Activated CD8-positive, alpha-beta memory T cell treated with anti-CD3 and anti-CD28 coated beads for 4 hours (primary cell): ENCODE measurements around the gene CEBPG.

ENCODE experiments used
- DNase-seq, 2 donors: peaks; one replicate each; pipeline ENCODE4 v3.0.0-alpha.2; 2020; ENCODE audit warnings: low read depth in 2 of 2

Gene CEBPG

DNA sequence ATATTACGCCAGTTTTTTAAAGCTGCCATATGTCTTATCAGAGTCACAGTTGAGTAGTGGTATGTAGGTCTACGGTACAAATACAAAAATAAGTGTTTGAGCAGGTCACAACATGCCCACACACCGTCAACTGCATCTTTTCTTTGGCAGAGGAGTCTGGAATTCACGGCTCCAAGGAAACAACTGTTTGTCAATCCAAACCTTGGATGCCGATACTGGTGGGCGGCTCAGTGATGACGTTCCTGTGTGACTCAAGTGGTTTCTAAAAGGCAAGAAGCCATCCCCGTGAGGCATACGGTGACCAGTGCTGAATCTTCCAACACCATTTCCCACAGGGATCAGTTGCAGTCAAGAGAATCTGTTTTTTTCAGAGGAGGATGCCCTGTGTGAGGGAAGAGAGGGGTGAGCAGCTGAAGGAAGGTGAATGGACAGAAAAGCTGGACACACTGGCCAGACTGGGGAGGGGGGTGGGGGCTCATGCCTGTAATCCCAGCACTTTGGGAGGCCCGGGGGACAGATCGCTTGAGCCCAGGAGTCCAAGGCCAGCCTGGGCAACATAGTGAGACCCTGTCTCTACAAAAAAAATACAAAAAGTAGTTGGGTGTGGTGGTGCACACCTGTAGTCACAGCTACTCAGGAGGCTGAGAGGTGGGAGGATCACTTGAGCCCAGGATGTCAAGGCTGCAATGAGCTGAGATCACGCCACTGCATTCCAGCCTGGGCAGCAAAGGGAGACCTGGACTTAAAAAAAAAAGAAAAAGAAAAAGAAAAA is 22.8 kb upstream of the CEBPG start:
- DNase-seq, result no peak

DNA sequence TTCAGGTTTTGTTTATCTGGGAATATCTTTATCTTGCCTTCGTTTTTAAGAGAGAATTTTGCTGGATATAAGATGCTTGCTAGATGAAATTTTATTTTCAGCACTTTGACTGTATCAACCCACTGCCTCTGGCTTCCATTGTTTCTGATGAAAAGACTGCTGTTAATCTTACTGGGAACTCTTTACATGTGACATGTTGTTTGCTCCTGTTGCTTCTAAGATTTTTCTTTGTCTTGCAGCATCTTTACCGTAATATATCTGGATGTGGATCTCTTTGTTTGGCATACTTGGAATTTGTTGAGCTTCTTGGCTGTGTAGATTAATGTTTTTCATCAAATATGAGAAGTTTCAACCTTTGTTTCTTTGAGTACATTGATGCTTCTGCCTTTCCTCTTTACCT is 18.0 kb upstream of the CEBPG start:
- DNase-seq, result no peak

DNA sequence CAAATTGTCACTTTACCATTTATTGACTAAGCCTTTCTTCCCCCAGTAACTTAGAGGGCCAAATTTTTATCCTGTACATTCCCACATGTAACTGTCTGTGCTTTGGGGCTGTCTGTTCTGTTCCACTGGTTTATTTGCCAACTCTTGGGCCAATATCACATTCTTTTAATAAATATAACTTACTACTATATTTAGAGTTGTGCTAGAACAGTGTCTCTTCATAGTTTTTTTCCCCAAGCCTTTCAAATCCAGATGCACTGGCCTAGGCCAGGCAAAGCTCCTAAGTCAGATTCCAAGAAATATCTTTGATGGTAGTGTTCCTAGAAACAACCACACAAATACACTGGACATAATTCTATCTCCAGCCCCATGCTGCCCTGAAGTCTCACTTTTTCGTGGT is 16.0 kb upstream of the CEBPG start:
- DNase-seq, result no peak

DNA sequence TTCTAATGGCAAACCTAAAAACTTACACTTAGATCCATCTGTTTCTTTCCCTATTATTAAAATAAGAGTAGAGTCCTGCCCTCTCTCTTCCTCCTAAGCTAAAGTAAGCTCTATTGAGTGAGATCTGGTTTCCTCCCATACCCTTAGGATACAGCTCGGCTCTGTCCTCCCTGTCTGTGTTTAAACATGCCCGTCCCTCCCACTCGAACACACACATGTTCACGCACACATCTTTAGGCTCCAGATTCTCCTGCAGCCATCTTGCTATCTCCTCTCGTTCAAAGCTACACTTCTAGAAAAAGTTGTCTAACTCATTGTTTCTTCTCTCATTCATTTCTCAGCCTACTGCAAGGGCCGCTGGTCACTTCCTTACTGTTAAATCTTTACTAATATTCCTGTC is 15.1 kb upstream of the CEBPG start:
- DNase-seq, result no peak

DNA sequence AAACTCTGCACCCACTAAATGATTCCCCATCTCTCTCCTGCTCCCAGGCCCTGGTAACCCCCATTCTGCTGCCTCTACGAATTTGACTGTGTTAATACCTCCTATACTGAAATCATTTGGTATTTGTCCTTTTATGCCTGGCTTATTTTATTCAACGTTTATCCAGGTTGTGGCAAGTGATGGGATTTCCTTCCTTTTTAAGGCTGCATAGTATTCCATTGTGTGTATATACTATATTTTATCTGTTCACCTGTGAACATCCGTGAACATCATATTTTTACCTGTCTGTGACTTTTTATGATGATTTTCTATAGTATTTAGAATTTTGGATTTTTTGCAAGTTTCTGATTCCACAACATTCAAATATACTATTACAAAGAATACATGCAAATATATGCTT is 13.9 kb upstream of the CEBPG start:
- DNase-seq, result no peak

DNA sequence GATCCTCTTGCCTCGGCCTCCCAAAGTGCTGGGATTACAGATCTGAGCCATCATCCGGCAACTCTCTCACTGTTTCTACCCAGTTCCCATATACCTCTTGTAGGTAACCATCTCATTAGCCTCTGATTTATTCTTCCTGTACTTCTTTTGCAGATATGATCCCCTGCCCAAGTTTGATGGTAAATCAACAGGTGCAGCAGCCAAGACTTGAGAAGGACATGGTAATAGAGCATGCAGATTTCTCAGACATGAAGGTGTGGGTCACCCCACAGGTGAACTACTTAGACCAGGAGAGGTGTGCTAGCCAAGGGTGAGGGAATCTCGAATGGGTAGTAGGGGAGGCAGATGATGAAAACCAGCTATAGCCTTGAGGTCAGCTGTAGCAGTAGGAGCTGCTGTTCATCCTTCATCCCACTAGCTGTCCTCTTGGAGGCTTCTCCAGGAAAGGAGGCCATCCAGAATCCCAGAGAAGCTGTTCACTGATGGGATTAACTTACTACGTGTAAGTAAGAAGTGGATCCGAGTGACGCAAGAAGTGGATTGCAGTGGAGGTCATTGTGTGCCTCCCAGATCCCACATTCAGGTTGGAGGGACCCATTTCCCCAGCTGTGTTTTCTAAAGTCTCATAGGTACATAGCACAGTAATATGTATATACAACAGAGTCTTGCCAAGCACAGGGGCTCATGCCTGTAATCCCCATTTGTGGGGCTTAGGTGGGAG is 10.8 kb upstream of the CEBPG start:
- DNase-seq, result no peak

DNA sequence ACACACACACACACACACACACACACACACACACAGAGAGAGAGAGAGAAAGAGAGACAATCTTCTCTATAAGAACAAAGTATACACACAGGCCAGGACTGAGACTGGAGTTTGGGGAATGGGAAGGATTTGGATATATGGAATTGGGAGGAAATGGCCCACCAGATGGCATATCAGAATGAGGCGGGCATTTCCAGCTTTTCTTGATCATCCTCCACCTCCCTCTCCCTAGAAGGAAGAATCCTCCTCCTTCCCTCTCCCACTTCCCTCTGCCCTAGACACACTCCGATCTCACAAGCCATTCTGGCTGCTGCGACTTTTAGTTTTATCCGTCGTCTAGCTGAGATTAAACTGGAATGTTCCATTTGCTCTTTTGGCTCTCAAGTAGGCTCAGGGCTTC is 10.0 kb upstream of the CEBPG start:
- no peak for DNase-seq

DNA sequence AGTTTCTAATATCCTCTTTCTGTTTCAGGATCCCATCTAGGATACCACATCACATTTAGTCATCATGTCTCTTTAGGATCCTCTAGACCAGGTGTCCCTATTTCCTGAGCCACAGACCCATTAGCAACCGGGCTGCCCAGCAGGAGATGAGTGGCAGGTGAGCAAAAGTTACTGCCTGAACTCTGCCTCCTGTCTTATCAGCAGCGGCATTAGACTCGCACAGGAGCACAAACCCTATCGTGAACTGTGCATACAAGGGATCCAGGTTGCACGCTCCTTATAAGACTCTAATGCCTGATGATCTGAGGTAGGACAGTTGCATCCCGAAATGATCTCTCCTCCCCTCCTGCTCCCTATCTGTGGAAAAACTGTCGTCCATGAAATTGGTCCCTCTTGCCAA is 7.8 kb upstream of the CEBPG start:
- DNase-seq, result no peak

DNA sequence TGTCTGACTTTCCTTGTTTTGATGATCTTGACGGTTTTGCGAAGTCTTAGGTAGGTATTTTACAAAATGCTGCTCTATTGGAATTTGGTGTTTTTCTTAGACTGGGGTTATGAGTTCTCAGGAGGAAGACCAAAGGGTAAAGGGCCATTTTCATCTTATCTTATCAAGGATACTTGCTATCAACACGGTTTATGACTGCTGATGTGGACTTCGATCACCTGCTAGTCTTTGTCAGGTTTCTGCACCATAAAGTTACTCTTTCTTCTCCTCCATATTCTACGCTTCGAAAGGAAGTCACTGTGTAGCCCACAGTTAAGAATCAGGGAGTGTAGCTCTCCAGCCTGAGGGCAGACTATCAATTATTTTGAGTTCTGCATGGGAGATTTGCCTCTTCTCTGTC is 7.4 kb upstream of the CEBPG start:
- DNase-seq, result no peak

DNA sequence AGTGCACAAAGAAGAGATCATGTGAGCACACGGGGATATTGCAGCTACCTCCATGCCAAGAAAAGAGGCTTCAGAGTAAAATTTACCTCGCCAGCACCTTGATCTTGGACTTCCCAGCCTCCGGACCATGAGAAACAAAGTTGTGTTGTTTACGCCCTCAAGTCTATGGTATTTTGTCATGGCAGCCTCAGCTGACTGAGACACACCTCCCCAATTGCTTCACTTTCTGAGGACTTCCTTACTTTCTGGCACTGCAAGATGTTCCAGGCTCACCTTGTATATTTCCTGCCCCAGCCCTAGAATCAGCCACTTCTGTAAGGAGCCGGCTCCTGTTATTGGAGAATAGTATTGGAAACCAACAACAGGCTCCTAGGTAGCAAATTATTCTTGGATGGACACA is 6.6 kb upstream of the CEBPG start:
- DNase-seq, result no peak

DNA sequence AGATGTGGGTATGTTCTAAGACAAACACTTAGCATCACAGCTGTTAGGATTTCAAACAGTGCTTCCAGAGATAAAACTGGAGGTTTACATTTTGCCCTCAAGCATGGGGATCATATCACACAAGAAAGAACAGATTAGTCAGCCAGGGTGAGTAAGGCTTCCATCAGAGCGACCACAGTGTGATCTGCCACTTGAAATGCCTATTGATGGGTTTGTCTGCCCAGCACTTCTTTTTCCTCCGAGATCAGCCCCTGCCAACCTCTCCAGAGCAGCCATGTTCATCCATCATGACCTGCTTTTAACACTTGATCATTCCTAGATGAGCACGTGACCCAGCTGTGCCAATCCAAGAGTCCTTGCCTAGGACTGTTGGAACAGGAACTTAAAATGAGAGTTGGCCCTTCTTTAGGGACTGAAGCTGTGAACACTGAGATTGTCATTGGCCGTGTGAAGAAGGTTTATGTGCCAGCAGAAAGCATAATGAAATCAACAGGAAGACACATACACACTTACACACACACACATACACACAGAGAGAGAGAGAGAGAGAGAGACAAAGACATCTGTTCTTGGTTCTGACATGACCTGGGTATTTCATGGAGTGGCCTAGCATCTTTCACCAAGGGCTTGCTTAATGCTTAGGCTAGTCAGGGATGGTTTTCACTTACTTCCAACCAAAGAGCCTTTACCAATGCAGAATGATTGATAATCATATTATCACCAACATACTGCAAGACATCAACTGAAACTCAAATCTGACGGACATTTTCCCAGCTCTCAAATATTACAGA is 5.2 kb upstream of the CEBPG start:
- no peak for DNase-seq

DNA sequence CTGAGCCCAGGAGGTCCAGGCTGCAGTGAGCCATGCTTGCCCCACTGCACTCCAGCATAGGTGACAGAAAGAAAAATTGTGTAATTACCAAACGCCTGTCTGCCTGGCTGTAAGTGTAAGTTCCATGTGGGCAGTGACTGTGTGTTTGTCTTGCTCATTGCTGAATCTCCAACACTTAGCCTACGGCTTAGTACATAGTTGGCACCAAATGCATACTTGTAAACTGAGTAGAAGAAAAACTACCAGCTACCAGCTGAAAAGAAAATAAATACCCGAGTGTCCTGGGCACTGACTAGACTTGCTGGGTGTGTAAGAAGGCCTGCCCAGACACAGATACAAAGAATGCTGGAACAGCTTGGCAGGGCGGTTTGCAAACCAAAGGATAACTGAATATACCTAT is 2.7 kb upstream of the CEBPG start:
- no peak for DNase-seq

DNA sequence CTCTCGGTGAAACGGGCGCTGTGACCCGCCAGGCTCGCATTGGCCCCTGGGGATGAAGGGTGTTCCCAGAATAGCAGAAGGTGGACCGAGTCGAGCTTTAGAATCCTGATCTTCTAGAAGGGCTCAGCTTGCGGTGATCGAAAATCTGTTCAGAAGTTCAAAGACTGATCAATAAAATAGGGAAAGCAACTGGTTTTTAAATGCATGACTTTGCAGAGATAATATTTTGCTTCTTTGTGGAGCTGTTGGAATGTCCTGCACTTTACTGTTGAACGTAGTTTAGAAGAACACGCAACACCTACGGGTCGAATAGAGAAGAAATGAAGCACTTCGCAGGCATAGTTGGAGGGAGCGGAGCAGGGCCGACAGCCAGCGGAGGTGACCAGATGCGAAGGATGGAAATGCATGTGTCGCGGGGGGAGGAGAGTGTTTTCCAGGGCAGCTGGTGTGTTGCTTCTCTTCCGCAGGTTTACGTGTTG is 766 bp downstream of the CEBPG start:
- no peak for DNase-seq

DNA sequence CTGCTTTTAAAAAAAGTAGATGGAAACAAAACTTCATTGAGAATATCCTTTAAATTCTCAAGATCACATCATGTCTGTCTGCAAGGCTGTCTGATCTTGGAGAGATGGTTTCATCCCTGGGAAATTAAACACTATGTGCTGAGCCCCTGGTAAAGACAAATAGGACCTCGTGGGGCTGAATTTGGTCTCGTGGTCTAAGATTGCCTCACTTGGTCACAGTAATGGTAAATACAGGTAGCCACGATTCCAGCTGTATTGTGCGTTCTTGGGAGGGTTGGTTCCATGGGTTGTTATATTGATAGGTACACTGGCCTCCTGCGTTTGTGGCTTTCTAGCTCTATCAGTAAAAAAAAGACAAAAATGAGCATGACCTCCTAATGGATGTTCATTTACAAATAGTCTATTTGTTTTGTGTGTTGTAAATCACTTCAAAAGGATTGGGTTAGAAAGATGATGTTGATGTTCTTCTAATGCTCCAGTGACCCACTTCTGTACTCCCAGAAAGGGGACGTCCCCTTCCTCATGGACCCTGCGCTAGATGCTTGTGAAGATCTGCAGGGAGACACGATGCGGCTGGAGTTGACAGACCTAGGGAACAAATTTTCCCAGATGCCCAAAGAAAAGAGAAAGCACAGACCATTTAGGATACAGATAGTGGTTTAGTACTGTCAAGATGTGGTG is 1.8 kb downstream of the CEBPG start:
- DNase-seq, result no peak

DNA sequence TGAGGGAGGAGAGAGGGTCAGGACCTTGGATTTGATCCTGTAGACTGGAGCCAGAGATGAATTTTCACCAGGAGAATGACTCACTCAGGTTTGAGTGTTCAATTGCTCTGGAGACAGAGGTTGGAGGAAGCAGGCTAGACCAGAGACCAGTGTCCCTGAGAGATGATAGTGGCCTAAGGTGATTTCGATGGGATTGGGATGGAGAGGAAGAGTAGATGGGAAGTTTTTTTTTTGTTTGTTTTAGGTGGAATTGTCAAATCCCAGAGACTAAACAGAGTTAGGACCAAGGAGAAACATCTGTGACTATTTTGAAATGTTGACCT is 2.3 kb downstream of the CEBPG start:
- DNase-seq, result no peak

DNA sequence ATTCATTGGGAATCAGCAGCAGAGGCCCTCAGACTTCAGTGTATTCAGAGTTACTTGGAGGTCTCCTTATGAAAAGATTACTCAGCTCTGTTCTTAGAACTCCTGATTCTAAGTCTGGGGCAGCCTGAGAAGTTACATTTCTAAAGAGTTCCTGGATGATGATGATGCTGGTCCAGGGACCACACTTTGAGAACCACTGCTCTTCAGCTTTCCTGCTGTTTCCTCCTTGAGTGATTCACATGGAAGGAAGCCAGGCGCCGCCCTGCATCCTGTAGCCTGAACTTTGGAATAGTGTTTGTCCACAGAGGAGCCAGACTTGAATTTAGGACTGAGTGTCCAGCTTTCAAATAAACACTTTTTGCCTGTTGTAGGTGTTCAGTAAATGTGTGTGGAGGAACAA is 2.9 kb downstream of the CEBPG start:
- no peak for DNase-seq

DNA sequence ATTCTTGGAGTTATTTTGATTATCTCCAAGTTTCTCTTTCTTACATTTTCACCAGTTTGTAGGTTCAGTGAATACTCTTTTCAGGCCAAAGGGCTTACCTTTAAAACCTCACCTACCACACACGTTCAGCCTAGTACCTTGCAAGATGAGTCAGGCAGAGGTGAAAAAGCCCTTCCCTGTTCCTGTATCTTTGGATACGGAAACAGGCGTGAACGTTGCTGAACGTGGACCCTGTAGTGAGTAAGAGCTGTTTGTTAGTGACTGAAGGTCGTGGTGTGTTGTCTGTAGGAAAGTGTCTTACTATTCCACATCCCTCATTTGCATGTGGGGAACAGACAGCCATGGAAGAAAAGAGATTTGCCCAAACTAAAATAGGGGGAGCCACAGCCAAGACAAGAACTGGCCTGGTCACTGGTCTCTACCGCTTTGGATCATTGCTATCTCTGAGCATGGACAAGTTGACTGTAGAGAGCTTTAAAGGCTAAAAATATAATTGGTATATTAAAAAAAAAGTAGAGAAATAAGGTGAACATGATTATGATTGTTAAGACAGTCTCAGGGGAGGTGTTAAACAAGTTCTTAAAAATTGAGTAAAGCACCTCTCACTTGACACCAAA is 3.5 kb downstream of the CEBPG start:
- no peak for DNase-seq

DNA sequence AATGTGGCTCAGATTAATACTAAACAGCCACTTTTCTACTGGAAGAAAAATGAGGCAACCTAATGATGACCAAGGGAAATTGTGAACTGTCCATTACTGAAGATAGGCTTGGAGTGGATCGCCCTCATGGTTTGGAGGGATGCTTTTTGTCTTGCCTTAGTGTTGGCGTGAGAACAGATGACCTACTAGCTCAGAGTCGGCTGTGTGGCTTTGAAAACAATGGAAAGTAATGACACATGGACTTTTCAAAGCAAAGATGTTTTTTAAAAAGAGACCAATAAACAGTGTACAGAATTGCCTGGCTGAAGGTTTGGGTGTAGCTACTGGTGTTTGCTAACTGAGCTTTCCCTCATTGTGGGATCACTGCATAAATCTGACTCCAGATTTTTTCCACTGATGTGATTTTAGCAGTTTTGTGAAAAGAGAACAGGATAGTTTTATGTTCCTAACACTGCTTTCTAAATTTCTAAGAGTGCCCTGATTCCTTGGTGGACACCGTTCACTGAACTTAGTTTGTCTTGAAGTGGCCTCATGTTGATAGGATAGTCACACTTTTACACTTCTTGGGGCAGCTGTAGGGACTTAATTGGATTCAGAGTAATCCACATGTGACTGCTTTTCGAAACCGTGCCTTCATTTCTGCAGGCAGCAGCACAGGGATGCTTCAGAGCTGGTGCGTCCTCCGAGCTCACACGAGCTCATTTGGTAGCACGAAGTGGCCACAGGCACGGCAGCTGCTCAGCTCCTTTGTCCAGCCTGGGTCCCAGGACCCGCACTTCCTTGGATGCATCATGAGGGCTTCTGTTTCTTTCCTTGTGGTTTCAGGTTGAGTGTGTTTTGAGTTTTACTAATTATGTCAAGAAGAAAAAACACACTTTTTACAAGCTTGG is 4.3 kb downstream of the CEBPG start:
- DNase-seq, result no peak

DNA sequence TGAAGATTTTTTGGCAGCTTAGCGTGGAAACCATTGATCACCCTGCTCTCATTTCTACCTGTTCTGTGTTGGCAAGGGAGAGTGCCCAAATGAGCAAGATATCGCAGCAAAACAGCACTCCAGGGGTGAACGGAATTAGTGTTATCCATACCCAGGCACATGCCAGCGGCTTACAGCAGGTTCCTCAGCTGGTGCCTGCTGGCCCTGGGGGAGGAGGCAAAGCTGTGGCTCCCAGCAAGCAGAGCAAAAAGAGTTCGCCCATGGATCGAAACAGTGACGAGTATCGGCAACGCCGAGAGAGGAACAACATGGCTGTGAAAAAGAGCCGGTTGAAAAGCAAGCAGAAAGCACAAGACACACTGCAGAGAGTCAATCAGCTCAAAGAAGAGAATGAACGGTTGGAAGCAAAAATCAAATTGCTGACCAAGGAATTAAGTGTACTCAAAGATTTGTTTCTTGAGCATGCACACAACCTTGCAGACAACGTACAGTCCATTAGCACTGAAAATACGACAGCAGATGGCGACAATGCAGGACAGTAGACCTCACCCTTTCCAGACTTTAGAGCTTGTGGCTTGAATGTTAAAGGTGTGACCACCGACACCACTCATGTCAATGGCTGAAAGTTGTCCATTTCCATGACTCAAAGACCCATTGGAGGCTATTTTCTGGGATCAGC is 5.8 kb downstream of the CEBPG start:
- no peak for DNase-seq

DNA sequence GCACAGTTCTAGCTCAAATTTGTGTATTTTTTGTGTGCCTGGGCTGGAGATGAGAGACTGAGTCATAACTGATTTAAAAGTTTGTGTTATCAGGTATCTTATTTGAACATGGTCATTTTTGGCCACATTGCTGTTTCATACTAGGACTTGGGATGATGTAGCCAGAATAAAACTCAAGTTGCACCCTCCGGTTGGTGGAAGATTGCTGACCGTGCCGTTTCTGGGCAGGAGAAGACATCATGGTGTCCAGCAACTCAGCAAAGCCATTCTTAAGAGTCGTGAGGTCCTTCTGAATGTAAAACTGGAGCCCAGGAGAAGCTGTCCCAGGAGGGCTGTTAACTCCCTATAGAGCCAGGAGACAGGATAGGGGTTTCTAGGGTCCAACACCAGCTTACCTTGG is 7.6 kb downstream of the CEBPG start:
- DNase-seq, result no peak
